VCaP (cell line): ENCODE measurements around the gene NLRP6.
A peak's percentile ranks its signal among the peaks of the same experiment; 100 is the strongest.
"Not testable (repeated sequence)": the region's sequence is repeated elsewhere in the genome, so short reads cannot be mapped to it uniquely, and the experiment has no call there.

Experiments used
- H3K27ac ChIP-seq: fragments of 450-650 bp; 2 replicates; pipeline ENCODE4 v1.5.1; 2017
- TF ChIP-seq, protein P1 (sequence below): fragments of 450-650 bp; conservative IDR thresholded peaks from 2 replicates; pipeline ENCODE4 v1.5.1; 2017; ENCODE audit warnings: mild to moderate bottlenecking, moderate library complexity

Gene NLRP6

GRCh38 chr11:283405-284104, 5.3 kb downstream of the NLRP6 start:
- H3K27ac ChIP-seq: no peak overlapping the region
- TF ChIP-seq, protein P1, sequence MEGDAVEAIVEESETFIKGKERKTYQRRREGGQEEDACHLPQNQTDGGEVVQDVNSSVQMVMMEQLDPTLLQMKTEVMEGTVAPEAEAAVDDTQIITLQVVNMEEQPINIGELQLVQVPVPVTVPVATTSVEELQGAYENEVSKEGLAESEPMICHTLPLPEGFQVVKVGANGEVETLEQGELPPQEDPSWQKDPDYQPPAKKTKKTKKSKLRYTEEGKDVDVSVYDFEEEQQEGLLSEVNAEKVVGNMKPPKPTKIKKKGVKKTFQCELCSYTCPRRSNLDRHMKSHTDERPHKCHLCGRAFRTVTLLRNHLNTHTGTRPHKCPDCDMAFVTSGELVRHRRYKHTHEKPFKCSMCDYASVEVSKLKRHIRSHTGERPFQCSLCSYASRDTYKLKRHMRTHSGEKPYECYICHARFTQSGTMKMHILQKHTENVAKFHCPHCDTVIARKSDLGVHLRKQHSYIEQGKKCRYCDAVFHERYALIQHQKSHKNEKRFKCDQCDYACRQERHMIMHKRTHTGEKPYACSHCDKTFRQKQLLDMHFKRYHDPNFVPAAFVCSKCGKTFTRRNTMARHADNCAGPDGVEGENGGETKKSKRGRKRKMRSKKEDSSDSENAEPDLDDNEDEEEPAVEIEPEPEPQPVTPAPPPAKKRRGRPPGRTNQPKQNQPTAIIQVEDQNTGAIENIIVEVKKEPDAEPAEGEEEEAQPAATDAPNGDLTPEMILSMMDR: no peak

- no peak overlapping the region for H3K27ac ChIP-seq
- TF ChIP-seq, protein P1: no peak
Observed at GRCh38 chr11:284105-285020, 6.2 kb downstream of the NLRP6 start.

DNA sequence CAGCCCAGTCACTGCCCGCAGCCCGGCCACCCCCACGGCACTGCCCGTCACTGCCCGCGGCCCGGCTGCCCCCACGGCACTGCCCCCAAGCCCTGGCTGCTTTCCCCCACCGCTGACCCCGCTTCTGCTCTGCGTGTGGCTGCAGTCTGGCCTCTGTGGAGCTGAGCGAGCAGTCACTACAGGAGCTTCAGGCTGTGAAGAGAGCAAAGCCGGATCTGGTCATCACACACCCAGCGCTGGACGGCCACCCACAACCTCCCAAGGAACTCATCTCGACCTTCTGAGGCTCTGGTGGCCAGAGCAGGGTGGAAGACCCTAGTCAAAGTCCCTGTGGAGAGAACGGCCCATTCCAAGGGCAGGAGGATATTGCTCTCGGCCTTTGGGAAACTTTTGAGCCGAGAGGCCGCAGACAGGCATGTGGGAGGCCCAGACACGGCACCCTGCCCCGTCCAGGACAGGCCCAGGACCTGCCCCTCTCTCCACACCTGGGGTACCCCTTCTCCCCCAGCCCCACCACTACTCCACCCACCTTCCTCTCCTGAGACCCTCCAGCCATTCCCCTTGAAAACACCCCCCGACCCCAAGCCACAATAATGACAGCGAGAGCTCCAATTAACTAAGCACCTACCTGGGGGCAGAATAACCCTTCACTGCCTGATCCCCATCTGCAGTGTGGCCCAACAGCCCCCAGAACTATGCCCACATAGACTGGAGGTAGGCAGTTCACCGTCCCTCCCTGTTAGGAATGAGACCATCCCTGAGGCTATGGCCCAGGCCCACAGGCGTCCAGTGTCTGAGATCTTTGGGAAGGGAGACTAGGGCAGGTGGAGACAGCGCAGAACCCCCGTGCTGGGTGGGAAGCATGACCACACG, 7.0 kb downstream of the NLRP6 start:
- TF ChIP-seq, protein P1: no peak
- no peak overlapping the region for H3K27ac ChIP-seq

- no peak overlapping the region for H3K27ac ChIP-seq
- TF ChIP-seq, protein P1: no peak
Observed at GRCh38 chr11:285894-286220, 7.7 kb downstream of the NLRP6 start.

DNA sequence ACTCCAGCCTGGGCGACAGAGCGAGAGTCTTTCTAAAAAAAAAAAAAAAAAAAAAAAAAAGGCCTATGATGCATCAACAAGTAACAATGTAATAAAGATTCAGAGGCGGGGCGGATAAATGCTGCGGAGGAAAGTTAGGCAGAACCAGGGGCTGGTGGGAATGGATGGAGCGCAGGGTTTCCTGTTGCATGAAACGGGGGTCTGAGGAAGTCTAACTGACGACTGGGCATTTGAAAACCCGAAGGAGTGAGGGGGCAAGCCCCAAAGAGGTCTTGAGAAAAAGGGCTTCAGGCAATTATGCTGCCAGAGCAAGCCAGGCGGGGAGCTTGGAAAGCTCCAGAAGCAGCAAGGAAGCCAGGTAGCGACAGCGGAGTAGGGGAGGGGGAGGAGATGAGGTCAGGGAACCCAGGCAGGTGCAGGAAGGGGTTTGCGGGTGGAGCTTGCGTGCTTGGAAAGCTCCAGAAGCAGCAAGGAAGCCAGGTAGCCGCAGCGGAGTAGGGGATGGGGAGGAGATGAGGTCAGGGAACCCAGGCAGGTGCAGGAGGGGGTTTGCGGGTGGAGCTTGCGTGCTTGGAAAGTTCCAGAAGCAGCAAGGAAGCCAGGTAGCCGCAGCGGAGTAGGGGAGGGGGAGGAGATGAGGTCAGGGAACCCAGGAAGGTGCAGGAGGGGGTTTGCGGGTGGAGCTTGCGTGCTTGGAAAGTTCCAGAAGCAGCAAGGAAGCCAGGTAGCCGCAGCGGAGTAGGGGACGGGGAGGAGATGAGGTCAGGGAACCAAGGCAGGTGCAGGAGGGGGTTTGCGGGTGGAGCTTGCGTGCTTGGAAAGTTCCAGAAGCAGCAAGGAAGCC, 9.0 kb downstream of the NLRP6 start:
- H3K27ac ChIP-seq: not testable (repeated sequence)

GRCh38 chr11:287821-288477, 9.7 kb downstream of the NLRP6 start:
- H3K27ac ChIP-seq: peak overlapping the region; percentile 55; the same call in 1 of the 2 replicates
- TF ChIP-seq, protein P1: no peak
